GM21619 (cell line): Measurements from ENCODE around the gene MCRIP2.
"Not testable (repeated sequence)": the region's sequence is repeated elsewhere in the genome, so short reads cannot be mapped to it uniquely, and the experiment has no call there.

Experiments
- ATAC-seq: cut with Tn5 transposase; IDR thresholded peaks from one replicate; pipeline ENCODE4 v1.9.1; 2021; ENCODE audit not compliant: unreplicated experiment

MCRIP2 gene, protein sequence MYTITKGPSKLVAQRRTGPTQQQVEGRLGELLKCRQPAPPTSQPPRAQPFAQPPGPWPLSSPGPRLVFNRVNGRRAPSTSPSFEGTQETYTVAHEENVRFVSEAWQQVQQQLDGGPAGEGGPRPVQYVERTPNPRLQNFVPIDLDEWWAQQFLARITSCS

DNA sequence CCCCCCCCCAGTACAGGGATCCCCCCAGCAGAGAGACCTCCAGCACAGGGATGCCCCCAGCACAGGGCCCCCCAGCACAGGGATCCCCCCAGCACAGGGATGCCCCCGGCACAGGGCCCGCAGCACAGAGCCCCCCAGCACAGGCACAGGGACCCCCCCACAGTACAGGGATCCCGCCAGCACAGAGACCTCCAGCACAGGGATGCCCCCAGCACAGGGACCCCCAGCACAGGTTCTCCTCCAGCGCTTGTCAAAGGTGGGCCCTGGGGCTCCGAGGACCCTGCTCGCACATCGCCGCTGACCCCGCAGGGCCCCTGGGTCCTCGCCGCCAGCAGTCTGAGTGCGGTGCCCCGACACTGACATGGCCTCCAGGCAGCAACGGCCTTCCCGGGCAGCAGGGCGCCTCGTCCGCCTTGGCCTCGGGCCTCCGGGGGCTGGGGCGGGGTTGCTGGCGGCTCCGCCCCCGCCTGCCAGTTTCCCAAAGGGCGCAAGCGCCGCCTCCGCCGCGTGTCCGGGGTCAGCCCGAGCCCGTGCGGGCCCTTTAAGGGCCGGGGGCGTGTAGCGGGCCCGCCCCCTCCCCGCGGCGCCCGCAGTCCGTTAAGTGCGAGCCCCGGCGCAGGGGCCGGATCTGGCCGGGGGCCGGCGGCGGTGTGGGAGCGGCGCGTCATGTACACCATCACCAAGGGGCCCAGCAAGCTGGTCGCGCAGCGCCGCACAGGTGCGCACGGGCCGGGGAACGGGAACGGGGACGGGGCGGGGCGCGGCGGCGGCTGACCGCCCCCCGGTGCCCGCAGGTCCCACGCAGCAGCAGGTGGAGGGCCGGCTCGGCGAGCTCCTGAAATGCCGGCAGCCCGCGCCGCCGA is at the start of gene MCRIP2:
TSS of gene MCRIP2 (plus strand) at position 503 of the 863 bp plus-strand sequence. CDS start at position 667, 164 bp downstream.
- ATAC-seq: peak; percentile 50

DNA sequence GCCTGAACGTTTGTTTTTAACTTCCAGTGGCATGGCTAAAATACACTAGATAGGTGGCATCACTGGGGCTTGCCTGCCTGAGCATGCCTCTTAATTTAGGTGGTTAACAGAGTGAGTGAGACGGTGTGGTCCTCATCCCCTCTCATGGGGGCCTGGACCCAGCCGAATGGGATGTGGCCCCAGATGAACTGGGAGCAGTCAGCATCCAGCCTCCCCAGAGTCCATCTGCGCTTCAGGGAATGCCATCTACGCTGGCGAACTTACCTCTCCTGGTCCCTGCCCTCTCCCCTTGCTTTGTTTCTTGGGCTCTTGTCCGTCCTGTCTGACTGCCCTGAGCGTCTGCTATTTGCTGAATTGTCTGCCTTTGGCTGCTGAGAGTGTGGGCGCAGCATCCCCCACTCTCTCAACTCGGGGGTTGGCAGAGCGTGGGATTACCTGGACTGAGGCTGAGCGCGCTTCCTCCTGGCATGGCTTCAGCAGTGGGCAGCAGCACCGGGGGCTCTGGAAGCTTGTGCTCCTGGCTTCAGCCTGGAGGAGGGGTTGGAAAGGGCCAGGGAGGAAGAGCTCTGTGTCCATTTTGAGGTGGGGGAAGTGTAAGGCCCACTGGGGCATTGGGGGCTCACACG is 49.6 kb upstream of the MCRIP2 start:
- ATAC-seq: no peak

DNA sequence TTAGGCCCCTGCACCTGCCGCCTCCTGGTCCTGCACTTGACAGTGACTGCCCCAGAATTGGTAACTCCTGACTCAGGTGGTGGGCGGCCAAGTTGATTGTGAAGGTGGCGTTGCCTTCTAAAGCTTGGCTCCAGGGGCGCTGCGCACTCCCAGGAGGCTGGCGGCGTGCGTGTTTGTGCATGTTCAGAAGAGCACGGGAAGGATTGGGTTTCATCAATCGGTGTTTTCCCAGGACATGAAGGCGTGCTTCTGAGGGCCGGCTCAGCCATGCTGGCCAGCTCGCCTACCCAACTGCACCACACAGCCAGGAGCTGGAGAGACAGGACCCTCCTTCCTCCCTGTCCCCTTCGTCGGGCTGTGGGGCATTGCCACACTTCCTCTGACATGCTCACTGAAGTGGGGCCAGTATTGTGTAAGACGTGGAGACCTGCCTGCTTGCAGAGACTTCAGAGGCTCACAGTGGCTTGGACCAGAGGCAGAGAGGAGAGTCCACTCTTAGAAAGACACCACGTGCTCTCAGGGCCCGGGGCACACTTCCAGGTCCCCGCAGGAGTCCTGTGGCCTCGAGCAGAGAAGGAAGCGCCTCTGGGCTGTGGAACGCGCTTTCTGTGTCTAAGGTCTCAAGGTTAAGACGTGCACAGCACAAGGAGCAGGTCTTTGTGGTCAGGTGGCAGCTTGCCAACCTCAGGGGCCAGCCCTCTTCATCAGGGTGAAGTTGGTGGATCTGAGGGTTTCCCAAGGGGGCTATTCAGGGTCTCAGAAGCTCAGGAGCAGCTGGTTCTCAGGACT is 48.9 kb upstream of the MCRIP2 start:
- ATAC-seq: no peak

DNA sequence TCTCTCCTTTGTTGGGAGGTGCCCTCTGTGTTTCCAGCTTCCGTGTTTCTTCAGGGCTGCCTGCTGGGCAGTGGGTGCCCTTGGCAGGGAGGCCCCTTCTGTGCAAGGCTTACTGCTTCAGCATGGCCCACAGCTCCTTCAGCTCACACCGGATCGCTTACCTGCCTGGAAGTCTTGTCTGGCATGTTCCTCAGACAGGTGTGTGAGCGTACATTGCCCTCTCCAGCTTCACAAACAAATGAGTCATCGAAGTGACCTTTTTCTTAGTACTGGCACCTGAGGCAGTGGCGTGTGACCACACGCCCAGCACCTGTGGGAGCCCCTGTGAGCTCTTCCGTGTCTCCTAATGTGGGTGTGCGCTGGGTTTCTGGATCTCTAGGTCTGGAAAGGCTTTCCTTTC is 48.2 kb upstream of the MCRIP2 start:
- ATAC-seq: no peak

DNA sequence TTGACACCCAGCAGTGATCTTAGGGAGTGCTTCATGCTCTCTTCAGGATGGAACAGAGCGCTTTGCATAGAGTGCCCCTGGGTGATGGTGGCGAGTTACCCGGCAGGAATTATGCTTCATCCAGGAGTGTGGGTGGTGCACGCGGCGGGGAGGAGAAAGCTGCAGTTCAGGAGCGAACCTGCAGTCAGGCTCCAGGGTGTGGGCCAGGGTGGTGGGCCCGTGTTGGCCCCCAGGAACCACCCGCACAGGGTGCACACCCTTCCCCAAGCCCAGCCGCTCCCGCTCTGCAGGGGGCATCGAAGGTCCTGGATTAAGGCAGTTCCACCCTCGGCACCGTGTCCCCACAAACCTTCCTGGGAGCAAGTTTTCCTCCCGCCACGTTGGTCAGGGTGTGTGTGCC is 47.8 kb upstream of the MCRIP2 start:
- no peak for ATAC-seq

DNA sequence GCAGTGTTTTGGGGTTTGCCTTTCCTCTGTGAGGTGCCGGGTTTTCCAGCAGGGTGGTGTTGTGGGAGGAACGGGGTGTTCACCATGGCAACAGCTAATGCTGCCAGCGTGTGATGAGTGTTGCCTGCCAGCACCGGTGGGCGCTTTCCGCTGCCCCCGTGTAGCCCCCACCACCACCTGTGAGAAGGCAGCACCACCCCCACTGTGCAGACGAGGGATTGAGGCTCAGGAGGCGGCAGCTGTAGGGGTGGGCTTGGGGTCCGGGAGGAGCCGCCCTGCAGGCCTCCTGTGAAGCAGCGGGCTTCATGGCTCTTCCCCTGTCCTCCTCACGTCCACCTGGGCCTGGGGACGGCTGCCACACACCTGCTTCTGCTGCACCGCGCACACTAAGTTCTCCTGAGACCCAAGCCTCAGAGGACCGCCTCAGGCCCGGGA is 46.5 kb upstream of the MCRIP2 start:
- no peak for ATAC-seq

DNA sequence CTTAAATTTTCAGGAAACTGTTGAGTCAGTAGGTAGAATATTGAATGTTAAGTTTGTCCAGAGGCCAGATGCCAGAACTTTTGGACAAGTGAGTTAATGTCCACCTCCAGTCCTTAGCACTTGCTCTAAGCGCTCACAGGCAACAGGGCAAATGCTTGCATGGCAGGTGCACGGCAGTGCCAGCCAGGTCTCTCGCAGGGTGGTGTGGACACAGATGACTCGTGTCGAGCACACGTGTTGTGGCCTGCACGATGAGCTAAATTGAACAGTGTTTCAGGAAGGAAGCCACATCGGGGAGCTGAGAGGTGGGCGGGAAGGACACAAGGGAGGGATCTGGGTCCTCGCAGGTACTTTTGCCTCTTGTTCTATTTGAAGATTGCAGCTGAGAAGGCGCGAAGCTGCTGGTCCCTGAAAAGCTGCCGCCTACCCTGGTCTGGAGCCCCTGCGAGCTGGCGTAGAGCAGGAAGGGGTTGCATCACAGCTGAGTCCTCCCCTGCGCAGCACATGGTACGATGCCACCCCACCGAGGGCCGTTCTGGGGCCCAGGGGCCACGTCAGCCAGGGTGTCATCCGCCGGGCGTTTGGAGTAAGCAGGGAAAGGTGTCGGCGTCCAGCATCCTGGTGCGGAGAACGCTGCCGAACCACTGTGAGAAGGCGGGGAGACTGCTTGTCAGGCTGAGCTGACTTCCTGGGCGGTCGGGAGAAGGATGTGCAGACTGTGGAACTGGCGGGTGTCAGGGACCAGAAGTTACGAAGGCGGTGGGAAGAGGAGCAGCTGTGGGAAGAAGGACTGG is 45.5 kb upstream of the MCRIP2 start:
- no peak for ATAC-seq

DNA sequence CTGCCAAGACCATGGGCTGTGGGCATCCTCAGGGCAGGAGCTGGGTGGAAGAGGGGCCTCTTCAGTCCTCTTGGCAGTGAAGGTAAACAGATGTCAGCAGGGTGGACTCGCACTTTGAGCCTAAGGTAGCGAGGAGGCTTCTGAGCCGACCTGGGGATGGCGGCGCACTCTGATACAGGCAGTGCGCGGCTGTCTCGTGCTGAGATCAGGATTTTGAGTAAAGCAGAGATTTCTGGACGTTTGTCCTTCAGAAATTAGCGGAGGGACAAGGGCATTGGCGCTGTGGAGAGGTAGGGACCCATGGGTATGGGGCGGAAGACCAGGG is 44.9 kb upstream of the MCRIP2 start:
- ATAC-seq: no peak

DNA sequence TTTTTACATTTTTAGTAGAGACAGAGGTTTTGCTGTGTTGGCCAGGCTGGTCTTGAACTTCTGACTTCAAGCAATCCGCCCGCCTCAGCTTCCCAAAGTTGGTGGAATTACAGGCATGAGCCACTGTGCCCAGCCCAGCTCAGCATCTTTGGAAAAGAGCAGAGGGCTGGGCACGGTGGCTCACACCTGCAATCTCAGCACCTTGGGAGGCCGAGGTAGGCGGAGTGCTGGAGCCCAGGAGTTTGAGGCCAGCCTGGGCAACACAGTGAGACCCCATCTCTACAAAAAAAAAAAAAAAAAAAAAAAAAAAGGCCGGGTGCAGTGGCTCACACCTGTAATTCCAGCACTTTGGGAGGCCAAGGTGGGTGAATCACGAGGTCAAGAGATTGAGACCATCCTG is 44.0 kb upstream of the MCRIP2 start:
- ATAC-seq: not testable (repeated sequence)

DNA sequence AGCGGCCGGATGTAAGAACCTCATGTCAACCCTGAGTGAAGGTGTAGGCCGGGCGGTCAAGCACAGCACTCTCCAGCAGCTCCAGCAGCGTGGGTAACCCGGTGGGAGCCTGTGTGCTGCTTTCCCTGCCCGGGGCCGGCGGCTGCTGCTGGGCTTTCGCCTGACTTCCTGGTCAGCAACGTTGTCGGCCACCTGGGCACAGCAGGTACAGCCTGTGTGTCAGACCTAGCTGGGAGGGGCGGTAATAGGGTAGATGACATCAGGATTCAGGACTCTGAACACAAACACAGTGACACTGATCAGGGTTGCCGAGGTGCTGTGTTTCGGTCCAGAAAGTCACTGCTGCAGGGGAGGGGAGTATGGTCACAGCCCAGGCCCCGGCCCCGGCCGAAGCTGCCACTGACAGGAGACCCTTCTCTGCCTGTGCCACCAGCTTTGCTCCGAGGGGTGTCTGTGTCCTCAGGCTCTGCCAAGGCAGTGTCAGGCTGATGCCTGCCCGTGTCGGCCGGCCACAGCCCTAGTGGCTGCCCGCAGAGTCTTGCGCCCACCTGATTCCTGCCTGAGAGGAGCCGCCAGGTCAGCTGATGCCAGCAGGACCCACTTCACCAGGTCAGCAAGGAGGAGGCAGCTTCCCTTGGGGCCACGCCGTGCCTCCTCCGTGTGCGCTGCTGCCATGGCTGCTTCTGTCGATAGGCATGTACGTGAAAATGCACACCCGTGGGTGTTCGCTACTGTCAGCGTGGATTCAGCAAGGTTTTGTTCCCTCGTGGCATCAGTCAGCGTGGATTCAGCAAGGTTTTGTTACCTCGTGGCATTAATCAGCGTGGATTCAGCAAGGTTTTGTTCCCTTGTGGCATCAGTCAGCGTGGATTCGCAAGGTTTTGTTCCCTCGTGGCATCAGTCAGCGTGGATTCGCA is 42.5 kb upstream of the MCRIP2 start:
- no peak for ATAC-seq

DNA sequence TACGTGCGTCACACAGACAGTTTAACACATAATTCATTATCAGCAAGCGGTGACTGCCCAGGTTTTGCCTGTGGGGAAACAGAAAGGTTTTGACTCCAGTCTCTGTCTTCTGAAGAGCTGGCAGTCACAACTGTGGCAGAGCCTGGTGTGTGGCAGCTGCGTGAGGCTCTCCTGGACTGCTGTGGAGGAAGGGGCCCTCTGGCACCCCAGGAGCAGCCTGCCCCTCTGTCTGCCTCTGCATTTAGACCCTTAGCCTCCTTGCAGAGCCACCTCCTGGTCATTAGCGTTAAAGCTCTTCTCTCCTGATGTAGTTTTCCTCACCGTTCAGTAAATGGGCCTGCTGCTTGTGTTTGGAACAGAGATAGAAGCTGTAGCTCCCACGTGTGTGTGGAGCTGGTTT is 40.8 kb upstream of the MCRIP2 start:
- no peak for ATAC-seq

DNA sequence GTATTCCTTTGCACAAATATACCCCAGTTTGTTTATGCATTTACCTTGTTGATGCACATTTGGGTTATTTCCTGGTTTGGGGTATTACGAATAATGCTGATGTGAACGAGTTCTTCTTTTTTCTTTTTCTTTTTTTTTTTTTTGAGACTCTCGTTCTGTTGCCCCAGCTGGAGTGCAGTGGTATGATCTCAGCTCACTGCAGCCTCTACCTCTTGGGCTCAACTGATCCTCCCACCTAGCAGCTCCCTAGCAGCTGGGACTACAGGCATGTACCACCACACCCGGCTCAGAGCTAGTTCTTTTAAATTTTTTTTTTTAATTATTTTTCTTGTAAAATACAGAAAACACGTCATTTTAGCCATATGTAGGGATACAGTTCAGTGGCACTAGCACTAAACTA is 37.7 kb upstream of the MCRIP2 start:
- ATAC-seq: no peak

DNA sequence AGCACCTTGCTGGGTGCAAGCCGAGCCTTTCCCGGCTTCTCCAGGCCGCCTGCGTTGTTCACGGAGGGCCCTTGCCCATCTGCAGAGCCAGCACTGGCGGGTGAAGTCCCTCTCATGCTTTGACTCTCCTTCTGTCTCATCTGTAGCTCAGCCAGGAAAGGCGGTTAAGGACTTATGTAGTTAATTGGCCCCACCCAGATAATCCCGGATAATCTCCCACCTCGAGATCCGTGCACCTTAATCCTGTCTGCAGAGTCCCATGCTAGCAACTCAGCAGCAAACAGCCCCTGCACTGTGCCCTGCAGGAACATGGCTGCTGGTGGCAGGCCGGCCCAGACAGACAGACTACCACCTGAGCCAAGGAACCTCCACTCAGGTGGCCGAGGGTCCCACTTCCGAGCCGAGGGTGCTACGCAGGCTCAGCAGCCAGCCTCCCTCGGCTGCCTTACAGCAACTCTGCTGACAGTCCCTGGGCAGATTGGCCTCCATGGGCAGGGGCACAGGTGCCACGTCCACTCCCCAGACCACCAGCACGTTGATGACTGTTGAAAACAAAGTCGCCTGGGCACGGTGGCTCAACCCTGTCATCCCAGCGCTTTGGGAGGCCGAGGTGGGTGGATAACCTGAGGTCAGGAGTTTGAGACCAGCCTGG is 34.8 kb upstream of the MCRIP2 start:
- no peak for ATAC-seq

DNA sequence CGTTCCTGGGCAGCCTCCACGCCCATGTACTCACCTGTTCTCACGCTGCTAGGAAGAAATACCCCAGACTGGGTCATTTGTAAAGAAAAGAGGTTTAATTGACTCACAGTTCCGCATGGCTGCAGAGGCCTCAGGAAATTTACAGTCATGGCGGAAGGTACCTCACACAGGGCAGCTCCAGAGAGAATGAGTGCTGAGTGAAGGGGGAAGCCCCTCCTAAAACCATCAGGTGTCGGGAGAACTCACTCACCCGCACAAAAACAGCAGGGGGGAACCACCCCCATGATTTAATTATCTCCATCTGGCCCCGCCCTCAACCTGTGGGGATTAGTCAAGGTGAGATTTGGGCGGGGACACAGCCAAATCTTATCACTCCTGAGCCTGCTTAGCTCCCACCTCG is 33.6 kb upstream of the MCRIP2 start:
- no peak for ATAC-seq

DNA sequence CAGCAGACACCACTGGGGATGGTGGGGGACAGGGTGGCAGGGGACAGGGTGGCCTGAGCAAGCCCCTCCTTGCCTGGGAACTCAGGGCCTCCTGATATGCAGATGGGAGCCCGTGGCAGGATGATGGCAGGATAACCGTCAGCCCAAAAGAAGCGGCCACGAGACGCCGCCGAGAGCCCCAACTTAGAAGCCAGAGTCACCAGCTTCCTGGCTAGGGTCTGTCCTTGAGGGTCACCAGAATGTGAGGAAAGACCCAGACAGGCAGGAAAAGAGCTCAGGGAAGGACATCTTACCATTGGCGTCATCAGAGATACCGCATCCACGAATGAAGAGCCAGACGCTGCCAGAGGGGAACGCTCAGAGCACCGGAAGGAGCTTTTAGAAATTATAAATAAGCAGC is 32.3 kb upstream of the MCRIP2 start:
- no peak for ATAC-seq

DNA sequence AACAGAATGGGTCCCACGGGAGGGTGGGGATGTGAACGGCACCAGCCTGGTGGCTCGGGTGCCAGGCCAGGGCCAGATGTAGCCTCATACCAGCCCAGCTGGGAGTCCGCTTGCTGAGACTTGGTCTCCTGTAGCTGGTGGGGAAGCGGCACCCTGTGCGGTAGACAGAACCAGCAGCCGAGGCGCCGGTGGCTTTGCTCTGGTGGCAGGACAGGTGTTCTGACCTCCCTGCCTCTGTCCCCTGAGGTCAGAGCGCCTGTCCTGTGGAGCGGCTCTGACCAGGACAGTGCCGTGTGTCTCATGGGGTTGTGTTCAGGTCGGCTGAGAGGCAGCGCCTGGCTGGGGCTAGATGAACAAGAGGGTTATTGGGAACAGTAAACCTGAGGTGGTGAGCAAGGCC is 31.6 kb upstream of the MCRIP2 start:
- no peak for ATAC-seq

DNA sequence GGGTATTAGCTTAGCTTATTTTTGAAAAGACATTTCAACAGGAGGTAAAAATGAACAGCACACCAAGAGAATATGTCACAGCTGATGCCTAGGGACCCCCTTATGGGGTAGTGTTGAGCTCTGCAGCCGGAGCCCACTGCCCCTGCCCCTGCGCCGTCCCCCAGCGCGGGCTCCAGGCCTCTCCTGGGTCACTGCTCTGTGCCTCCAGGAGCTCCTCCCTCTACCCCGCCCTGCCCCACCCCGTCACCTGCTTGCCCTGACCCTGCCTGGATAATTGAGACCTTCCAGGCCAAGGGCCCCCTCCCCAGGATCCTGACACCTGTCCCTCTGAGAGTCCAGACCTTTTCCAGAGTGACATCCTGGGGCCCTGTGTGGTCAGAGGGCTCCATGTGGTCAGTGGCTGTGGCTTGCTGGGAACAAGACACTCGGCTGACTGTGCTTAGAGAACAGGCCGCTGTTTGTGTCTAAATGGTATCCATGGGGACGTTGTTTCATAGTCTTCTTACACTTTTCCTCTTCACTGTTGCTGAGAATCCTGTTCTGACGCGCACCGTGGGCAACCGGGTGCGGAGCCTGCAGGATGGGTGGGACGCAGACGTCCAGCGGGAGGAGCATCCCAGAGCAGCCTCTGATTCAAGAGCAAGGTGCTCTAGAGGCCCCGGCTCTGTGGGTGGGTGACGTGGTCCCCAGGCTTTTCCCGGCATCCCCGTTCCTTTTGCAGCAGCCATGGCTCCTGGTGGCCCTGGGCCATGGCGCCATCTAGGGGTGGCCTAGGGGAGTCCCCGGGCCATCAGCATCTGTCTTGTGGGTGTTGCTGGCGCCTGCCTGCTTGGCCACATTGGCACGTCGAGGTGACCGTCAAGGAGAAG is 30.9 kb upstream of the MCRIP2 start:
- no peak for ATAC-seq

DNA sequence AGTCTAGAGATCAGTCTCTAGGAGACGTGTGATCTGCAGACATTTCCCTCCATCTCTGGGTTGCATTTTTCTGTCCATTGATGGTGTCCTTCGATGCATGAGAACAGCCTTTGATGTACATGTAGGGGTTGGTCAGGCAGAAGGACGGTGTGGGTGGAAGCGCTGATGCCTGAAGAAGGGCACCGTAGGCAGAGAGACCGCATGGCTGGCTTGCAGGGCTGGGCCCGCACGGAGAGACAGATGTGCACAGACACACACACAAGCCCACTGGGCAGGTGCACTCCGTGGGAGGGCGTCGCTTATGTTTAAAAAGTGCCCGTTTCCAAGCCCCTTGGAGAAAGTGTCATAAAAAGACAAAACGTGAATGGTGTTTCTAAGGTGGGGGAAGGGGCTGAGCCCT is 26.5 kb upstream of the MCRIP2 start:
- ATAC-seq: no peak
